ENCODE measurements around the gene DLG2.

Gene DLG2

DNA sequence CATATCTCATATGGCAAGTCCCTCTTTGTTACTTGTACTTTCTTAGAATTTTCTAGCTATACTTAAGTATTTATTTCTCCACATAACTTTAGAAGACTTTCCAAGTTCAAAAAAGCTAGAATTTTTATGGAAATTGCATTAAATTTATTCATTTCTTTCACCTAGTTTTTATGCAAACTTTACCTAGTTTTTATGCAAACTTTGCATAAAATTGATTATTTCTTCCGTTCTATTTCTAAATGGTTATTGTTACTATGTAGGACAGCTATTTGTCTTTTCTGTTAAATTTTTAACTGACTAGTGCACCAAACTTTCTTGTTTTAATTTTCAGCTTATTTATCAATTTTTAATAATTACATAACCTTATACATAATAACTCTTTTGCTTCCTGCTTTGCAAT, 41.0 kb upstream of the DLG2 start:
- DNase-seq = no peak
- Histone ChIP-seq H3K4me2 (ENCODE audit: low read depth, low read length) (no peak overlapping the region), H3K36me3 (replicated peaks; ENCODE audit: insufficient read depth, low read length) (no peaks in the 10 kb centered on the region), H3K4me3 (ENCODE audit: low read length) (no peak overlapping the region), H3K9me3 (replicated peaks; ENCODE audit: insufficient read depth, low read length) (no peaks in the 10 kb centered on the region), H3K79me2 (ENCODE audit: low read length) (peaks cover 18% of the 10 kb centered on the region), H3K9me2 (replicated peaks; ENCODE audit: insufficient read depth, low read length) (no peaks in the 10 kb centered on the region), H3F3A (ENCODE audit: insufficient read depth, low read length) (peaks cover 11% of the 10 kb centered on the region; the same call in 1 of the 2 replicates), H3K9ac (ENCODE audit: low read length) (no peak overlapping the region), H2AFZ (ENCODE audit: low read length) (no peak overlapping the region), H4K20me1 (ENCODE audit: insufficient read depth, low read length) (peaks cover 3% of the 10 kb centered on the region), H3K27ac (ENCODE audit: low read length) (no peak overlapping the region), H3K4me1 (ENCODE audit: low read length) (no peaks in the 10 kb centered on the region), H3K27me3 (replicated peaks; ENCODE audit: insufficient read depth, low read length) (no peaks in the 10 kb centered on the region)
- TF ChIP-seq, protein P1, sequence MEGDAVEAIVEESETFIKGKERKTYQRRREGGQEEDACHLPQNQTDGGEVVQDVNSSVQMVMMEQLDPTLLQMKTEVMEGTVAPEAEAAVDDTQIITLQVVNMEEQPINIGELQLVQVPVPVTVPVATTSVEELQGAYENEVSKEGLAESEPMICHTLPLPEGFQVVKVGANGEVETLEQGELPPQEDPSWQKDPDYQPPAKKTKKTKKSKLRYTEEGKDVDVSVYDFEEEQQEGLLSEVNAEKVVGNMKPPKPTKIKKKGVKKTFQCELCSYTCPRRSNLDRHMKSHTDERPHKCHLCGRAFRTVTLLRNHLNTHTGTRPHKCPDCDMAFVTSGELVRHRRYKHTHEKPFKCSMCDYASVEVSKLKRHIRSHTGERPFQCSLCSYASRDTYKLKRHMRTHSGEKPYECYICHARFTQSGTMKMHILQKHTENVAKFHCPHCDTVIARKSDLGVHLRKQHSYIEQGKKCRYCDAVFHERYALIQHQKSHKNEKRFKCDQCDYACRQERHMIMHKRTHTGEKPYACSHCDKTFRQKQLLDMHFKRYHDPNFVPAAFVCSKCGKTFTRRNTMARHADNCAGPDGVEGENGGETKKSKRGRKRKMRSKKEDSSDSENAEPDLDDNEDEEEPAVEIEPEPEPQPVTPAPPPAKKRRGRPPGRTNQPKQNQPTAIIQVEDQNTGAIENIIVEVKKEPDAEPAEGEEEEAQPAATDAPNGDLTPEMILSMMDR (IDR thresholded peaks at IDR 0.05; ENCODE audit: low read length) = no peak
- TF ChIP-seq EZH2phosphoT487 (IDR thresholded peaks at IDR 0.05; ENCODE audit: low read length) (no peak), EZH2 (optimal IDR thresholded peaks at IDR 0.05; ENCODE audit: low read depth, low read length) (no peak)

- Histone ChIP-seq H3K27ac (ENCODE audit: low read length) (no peak overlapping the region), H3K9me2 (replicated peaks; ENCODE audit: insufficient read depth, low read length) (no peaks in the 10 kb centered on the region), H3F3A (ENCODE audit: insufficient read depth, low read length) (peaks cover 11% of the 10 kb centered on the region; the same call in 1 of the 2 replicates), H3K4me2 (ENCODE audit: low read depth, low read length) (no peak overlapping the region), H3K27me3 (replicated peaks; ENCODE audit: insufficient read depth, low read length) (no peaks in the 10 kb centered on the region), H3K79me2 (ENCODE audit: low read length) (peaks cover 31% of the 10 kb centered on the region), H3K4me3 (ENCODE audit: low read length) (no peak overlapping the region), H3K36me3 (replicated peaks; ENCODE audit: insufficient read depth, low read length) (no peaks in the 10 kb centered on the region; the same call in 1 of the 2 replicates), H3K9ac (ENCODE audit: low read length) (no peak overlapping the region), H2AFZ (ENCODE audit: low read length) (no peak overlapping the region), H4K20me1 (ENCODE audit: insufficient read depth, low read length) (peaks cover 16% of the 10 kb centered on the region), H3K9me3 (replicated peaks; ENCODE audit: insufficient read depth, low read length) (no peaks in the 10 kb centered on the region), H3K4me1 (ENCODE audit: low read length) (no peaks in the 10 kb centered on the region)
- no peak for DNase-seq
- TF ChIP-seq EZH2 (optimal IDR thresholded peaks at IDR 0.05; ENCODE audit: low read depth, low read length) (no peak), EZH2phosphoT487 (IDR thresholded peaks at IDR 0.05; ENCODE audit: low read length) (no peak)
- TF ChIP-seq, protein P1 (IDR thresholded peaks at IDR 0.05; ENCODE audit: low read length) = no peak
These were observed 39.5 kb upstream of the DLG2 start for GRCh38 chr11:85666687-85667086.

DNA sequence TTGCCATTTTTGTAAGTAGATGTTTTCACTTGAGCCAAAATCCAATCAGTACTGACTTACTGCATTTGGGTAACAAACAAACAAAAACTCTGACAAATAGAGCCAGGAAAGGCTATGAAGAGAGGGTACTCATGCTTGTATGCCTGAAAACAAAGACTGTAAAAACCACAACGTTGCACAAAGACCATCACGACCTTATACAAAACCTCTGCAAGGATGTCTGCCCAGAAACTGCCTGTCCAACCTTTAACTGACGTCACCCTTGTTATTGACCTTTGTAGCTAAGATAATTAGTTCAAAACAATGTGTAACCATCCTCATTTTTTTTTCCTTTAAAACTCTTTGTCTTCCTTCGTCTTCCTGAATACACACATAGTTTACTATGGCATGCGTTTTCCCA, 38.6 kb upstream of the DLG2 start:
- peak overlapping the region; percentile 89 for H2AFZ ChIP-seq (ENCODE audit: low read length)
- H3K9ac ChIP-seq (ENCODE audit: low read length) = no peak overlapping the region
- peaks cover 8% of the 10 kb centered on the region; the same call in 1 of the 2 replicates for H3K4me1 ChIP-seq (ENCODE audit: low read length)
- H3K9me3 ChIP-seq (replicated peaks; ENCODE audit: insufficient read depth, low read length) = no peaks in the 10 kb centered on the region
- H3K4me3 ChIP-seq (ENCODE audit: low read length) = no peak overlapping the region
- H3K27me3 ChIP-seq (replicated peaks; ENCODE audit: insufficient read depth, low read length) = no peaks in the 10 kb centered on the region
- no peak for TF ChIP-seq EZH2 (optimal IDR thresholded peaks at IDR 0.05; ENCODE audit: low read depth, low read length)
- TF ChIP-seq, protein P1 (IDR thresholded peaks at IDR 0.05; ENCODE audit: low read length) = no peak
- TF ChIP-seq EZH2phosphoT487 (IDR thresholded peaks at IDR 0.05; ENCODE audit: low read length) = no peak
- H3K36me3 ChIP-seq (replicated peaks; ENCODE audit: insufficient read depth, low read length) = peaks cover 2% of the 10 kb centered on the region; the same call in 1 of the 2 replicates
- H3K27ac ChIP-seq (ENCODE audit: low read length) = no peak overlapping the region
- peaks cover 41% of the 10 kb centered on the region for H3K79me2 ChIP-seq (ENCODE audit: low read length)
- peak overlapping the region; percentile 89; the same call in 1 of the 2 replicates for H3K4me2 ChIP-seq (ENCODE audit: low read depth, low read length)
- no peaks in the 10 kb centered on the region for H3K9me2 ChIP-seq (replicated peaks; ENCODE audit: insufficient read depth, low read length)
- peaks cover 25% of the 10 kb centered on the region for H4K20me1 ChIP-seq (ENCODE audit: insufficient read depth, low read length)
- DNase-seq = no peak
- H3F3A ChIP-seq (ENCODE audit: insufficient read depth, low read length) = peaks cover 11% of the 10 kb centered on the region; the same call in 1 of the 2 replicates

Data from MM.1S (cell line).